K562 (cell line): ENCODE results near the gene TCEA3. TPM values are rescaled to one million over a fixed set of nuclear protein-coding genes. Genes with fewer than 3 reads are reported as not detected.

Experiments
- ATAC-seq: fragments of 200-7000 bp; cut with Tn5 transposase; 3 replicates; pipeline ENCODE4 v1.9.1; 2020; ENCODE audit warnings: moderate library complexity
- BruUV-seq: library from RNA; stranded (reverse); fragments of 400-500 nt; replicated peaks from 2 replicates; lab custom pipeline; 2021; lab: Mats Ljungman, UMichigan
- CTCF ChIA-PET: fragments of 300-600 bp; formaldehyde crosslinking; extraction: SDS; loops from one replicate; lab custom pipeline; 2021; ENCODE audit warnings: low intra/inter-chr PET ratio; lab: Yijun Ruan, JAX
- POLR2A ChIA-PET: fragments of 300-600, 350-650 bp; sonication (Branson Sonifier 250); formaldehyde crosslinking; extraction: SDS; loops from one replicate; lab custom pipeline; 2021; ENCODE audit warnings: antibody characterized with exemption, inconsistent platforms; lab: Yijun Ruan, JAX
- DNase-seq, 4 experiments: peaks; one replicate each; pipeline versions ENCODE4 v3.0.0 to v3.0.0-alpha.2; 2011 to 2018; ENCODE audit warnings: low spot score in 3 of 4, mixed read lengths in 3 of 4; ENCODE audit errors: extremely low read depth in 1 of 4
- FAIRE-seq: peaks from 2 replicates; lab custom pipeline; 2011; peaks lifted over from hg19 to GRCh38; lab: Jason Lieb, UNC
- H2AFZ ChIP-seq: 2 replicates; pipeline ENCODE4 v1.6.0; 2011; ENCODE audit warnings: low read depth, low read length, control low read depth, inconsistent platforms
- H3K27ac ChIP-seq: fragments of 200-600 bp; 3 replicates; pipeline ENCODE4 v1.8.0; 2011; ENCODE audit warnings: low read depth, mild to moderate bottlenecking, control low read depth, inconsistent platforms, low read length, moderate library complexity, mixed read lengths; ENCODE audit errors: extremely low read depth
- H3K27me3 ChIP-seq, 2 experiments: fragments of 300-600 bp in 1 of 2; 2 replicates in 1 of 2; 3 replicates in 1 of 2; pipeline versions ENCODE4 v1.6.0 to v1.8.0; 2011; ENCODE audit warnings: inconsistent platforms in 2 of 2, low read length in 2 of 2, mild to moderate bottlenecking in 1 of 2, mixed read lengths in 1 of 2, moderate library complexity in 1 of 2; ENCODE audit not compliant: control insufficient read depth in 2 of 2, insufficient read depth in 2 of 2
- H3K36me3 ChIP-seq: fragments of 300-600 bp; 3 replicates; pipeline ENCODE4 v1.8.0; 2011; ENCODE audit warnings: mild to moderate bottlenecking, low read length, inconsistent platforms; ENCODE audit not compliant: control insufficient read depth, insufficient read depth
- H3K4me1 ChIP-seq, 2 experiments: fragments of 200-600 bp in 1 of 2; replicated peaks in 1 of 2; 2 replicates in 1 of 2; 3 replicates in 1 of 2; pipeline versions ENCODE4 v1.5.1 to v1.8.0; 2011; ENCODE audit warnings: inconsistent platforms in 2 of 2, low read length in 2 of 2, mild to moderate bottlenecking in 1 of 2, mixed read lengths in 1 of 2, moderate library complexity in 1 of 2; ENCODE audit not compliant: control insufficient read depth in 2 of 2, insufficient read depth in 2 of 2
- H3K4me2 ChIP-seq: 2 replicates; pipeline ENCODE4 v1.6.1; 2011; ENCODE audit warnings: low read length, control low read depth, inconsistent platforms, mixed read lengths; ENCODE audit not compliant: insufficient read depth
- H3K4me3 ChIP-seq: fragments of 200-600 bp; sonication (generic), shearing (Covaris generic); 2 replicates; pipeline ENCODE4 v1.5.1; 2016; ENCODE audit warnings: control low read depth, inconsistent platforms
- H3K79me2 ChIP-seq: fragments of 200-600 bp; 3 replicates; pipeline ENCODE4 v1.8.0; 2011; ENCODE audit warnings: low read length, inconsistent platforms; ENCODE audit not compliant: control insufficient read depth, insufficient read depth
- H3K9ac ChIP-seq, 2 experiments: 2 replicates each; pipeline versions ENCODE4 v1.6.0 to v1.6.1; 2011; ENCODE audit warnings: low read depth in 2 of 2, low read length in 2 of 2, control low read depth in 1 of 2, inconsistent platforms in 1 of 2, mild to moderate bottlenecking in 1 of 2, mixed read lengths in 1 of 2; ENCODE audit not compliant: insufficient read depth in 1 of 2
- H3K9me1 ChIP-seq: one replicate; pipeline ENCODE4 v1.6.0; 2011; ENCODE audit warnings: inconsistent platforms, mild to moderate bottlenecking, low read length, moderate library complexity; ENCODE audit not compliant: control insufficient read depth, insufficient read depth
- H3K9me3 ChIP-seq: replicated peaks from 2 replicates; pipeline ENCODE4 v1.5.1; 2011; ENCODE audit warnings: low read depth, low read length, inconsistent platforms; ENCODE audit not compliant: control insufficient read depth, insufficient read depth
- H4K20me1 ChIP-seq: replicated peaks from 2 replicates; pipeline ENCODE4 v1.6.1; 2011; ENCODE audit warnings: low read length, inconsistent platforms, mixed read lengths; ENCODE audit not compliant: control insufficient read depth, insufficient read depth
- ADNP ChIP-seq: fragments of 200-800 bp; sonication (Bioruptor generic); IDR thresholded peaks from 2 replicates; pipeline ENCODE4 v1.6.1; 2016; ENCODE audit warnings: missing genetic modification characterization, missing compliant biosample characterization
- GABPB2 ChIP-seq: fragments of 250-450 bp; sonication (Bioruptor Pico); conservative IDR thresholded peaks from 2 replicates; pipeline ENCODE4 v1.5.1; 2021; ENCODE audit warnings: mild to moderate bottlenecking
- ILF3 ChIP-seq: fragments of 450-650 bp; IDR thresholded peaks from 2 replicates; pipeline ENCODE4 v1.6.1; 2018; ENCODE audit warnings: antibody characterized with exemption, mild to moderate bottlenecking, moderate library complexity, borderline replicate concordance
- PHB ChIP-seq: fragments of 250-450 bp; sonication (Bioruptor Pico); IDR thresholded peaks from 2 replicates; pipeline ENCODE4 v1.5.0; 2021
- RB1 ChIP-seq: fragments of 450-650 bp; IDR thresholded peaks from 2 replicates; pipeline ENCODE4 v1.6.1; 2017; ENCODE audit warnings: low read depth, mild to moderate bottlenecking
- SRSF3 ChIP-seq: fragments of 200-400 bp; formaldehyde crosslinking; IDR thresholded peaks from 2 replicates; pipeline ENCODE4 v1.6.1; 2016; ENCODE audit warnings: mild to moderate bottlenecking, low read length, moderate library complexity; ENCODE audit not compliant: insufficient read depth
- SUPT5H ChIP-seq: fragments of 450-650 bp; IDR thresholded peaks from 2 replicates; pipeline ENCODE4 v1.6.1; 2016
- ZNF76 ChIP-seq: fragments of 250-450 bp; sonication (Bioruptor Pico); IDR thresholded peaks from 2 replicates; pipeline ENCODE4 v1.4.0; 2020; ENCODE audit warnings: mild to moderate bottlenecking, moderate library complexity, borderline replicate concordance
- WGBS: fragments of 100-300 bp; shearing (Covaris generic); methylation state at CpG from one replicate; pipeline ENCODE4 v1.1.6; 2016; ENCODE audit warnings: low coverage, mixed read lengths; ENCODE audit not compliant: insufficient coverage; ENCODE audit errors: missing lambda C conversion rate; 5-methylcytosine and 5-hydroxymethylcytosine counted together
- in situ Hi-C: fragments of 300-500 bp; cut with MboI; formaldehyde crosslinking; loops from 4 replicates; pipeline ENCODE4 v1.15.0; 2018; ENCODE audit warnings: inconsistent platforms, mixed read lengths
- intact Hi-C: fragments of 100-400 bp; cut with micrococcal nuclease; formaldehyde crosslinking; loops from 2 replicates; pipeline ENCODE4 v1.14.2; 2022
- polyA plus RNA-seq, 8 experiments: library from polyadenylated mRNA; depleted of rRNA in 4 of 8; stranded (reverse) in 5 of 8; unstranded in 3 of 8; fragments of >200 nt; fragmentation: Nextera tagmentation in 2 of 8; fragmentation: Illumina TruSeq in 1 of 8; extraction: Ambion mirVana in 2 of 8; extraction: Trizol in 1 of 8; gene quantifications; 2 replicates each; pipeline versions ENCODE4 v1.2.1 to v1.2.3, GENCODE V29; 2011 to 2014; ENCODE audit warnings: inconsistent platforms in 1 of 8, missing spikeins in 1 of 8
- total RNA-seq, 7 experiments: library from RNA; depleted of rRNA in 6 of 7; stranded (reverse); fragments of >200 nt in 6 of 7; fragmentation: Illumina TruSeq in 2 of 7; extraction: Trizol in 2 of 7; gene quantifications; 2 replicates each; pipeline versions ENCODE4 v1.2.1 to v1.2.3, GENCODE V29; 2011 to 2021; ENCODE audit warnings: low replicate concordance in 1 of 7
- TF ChIP-seq, protein P1 (sequence below): sonication (generic); formaldehyde crosslinking; IDR thresholded peaks from 2 replicates; pipeline ENCODE4 v1.8.0; 2022; ENCODE audit warnings: mild to moderate bottlenecking, missing genetic modification reagents, borderline replicate concordance
- TF ChIP-seq, protein P2 (sequence below): fragments of 450-650 bp; IDR thresholded peaks from 2 replicates; pipeline ENCODE4 v1.6.1; 2016; ENCODE audit warnings: low read depth, mild to moderate bottlenecking, moderate library complexity
- TF ChIP-seq, protein P3 (sequence below): fragments of 450-650 bp; IDR thresholded peaks from 2 replicates; pipeline ENCODE4 v1.6.1; 2016; ENCODE audit warnings: borderline replicate concordance

TCEA3 gene
- total and polyA plus RNA-seq, 9 of the 15 experiments (the other 6 are each of a cell fraction or from before 2014, with no cell fraction given), result 0.03 to 0.55 (median 0.36) TPM

DNA sequence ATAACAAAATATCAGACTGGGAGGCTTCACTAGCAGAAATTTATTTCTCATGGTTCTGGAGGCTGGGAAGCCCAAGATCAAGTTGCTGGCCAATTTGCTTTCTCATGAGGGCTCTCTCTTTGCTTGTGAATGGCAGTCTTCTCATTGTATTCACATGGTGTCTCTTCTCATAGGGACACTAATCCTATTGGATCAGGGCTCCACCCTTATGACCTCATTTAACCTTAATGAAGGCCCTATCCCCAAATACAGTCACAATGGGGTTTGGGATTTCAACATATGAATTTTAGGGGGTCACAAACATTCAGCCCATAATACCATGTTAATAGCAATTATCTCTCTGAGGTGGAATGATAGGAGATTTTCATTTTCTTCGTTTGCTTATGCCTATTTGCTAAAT, 25.3 kb downstream of the TCEA3 start (continued):
- TF ChIP-seq, protein P1, sequence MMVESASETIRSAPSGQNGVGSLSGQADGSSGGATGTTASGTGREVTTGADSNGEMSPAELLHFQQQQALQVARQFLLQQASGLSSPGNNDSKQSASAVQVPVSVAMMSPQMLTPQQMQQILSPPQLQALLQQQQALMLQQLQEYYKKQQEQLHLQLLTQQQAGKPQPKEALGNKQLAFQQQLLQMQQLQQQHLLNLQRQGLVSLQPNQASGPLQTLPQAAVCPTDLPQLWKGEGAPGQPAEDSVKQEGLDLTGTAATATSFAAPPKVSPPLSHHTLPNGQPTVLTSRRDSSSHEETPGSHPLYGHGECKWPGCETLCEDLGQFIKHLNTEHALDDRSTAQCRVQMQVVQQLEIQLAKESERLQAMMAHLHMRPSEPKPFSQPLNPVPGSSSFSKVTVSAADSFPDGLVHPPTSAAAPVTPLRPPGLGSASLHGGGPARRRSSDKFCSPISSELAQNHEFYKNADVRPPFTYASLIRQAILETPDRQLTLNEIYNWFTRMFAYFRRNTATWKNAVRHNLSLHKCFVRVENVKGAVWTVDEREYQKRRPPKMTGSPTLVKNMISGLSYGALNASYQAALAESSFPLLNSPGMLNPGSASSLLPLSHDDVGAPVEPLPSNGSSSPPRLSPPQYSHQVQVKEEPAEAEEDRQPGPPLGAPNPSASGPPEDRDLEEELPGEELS (CRISPR knock-in tag), result no peak
- TF ChIP-seq, protein P2, sequence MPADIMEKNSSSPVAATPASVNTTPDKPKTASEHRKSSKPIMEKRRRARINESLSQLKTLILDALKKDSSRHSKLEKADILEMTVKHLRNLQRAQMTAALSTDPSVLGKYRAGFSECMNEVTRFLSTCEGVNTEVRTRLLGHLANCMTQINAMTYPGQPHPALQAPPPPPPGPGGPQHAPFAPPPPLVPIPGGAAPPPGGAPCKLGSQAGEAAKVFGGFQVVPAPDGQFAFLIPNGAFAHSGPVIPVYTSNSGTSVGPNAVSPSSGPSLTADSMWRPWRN, result no peak
- TF ChIP-seq ZNF76 (CRISPR knock-in tag), result no peak
- TF ChIP-seq RB1, result no peak
- TF ChIP-seq ADNP (tag), result no peak
- no peak for TF ChIP-seq SUPT5H

DNA sequence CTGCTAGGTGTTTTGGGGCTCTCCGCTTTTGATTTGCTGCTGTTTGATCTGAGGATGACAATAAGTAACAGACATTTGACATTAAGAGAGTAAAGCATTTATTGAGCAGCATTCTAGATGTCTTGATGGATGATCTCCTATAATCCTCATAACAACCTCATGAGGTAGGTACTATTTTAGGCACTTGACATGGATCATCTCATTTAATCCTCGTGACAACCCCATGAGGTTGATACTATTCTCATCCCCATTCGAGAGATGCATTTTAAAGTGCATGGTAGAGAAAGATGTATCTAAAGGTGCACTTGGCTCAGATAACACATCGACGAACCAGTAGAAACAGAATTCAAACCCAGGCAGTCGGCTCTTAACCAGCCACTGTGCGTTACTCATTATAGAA, 26.6 kb downstream of the TCEA3 start:
- Histone ChIP-seq H3K4me1 (peaks cover 4 to 12% of the 10 kb centered on the region in 2 experiments), H2AFZ (no peak overlapping the region), H3K9me3 (no peaks in the 10 kb centered on the region; the same call in 1 of the 2 replicates), H3K27me3 (peaks cover 0 to 5% of the 10 kb centered on the region in 2 experiments; a peak in 2 of 5 replicates), H3K36me3 (no peaks in the 10 kb centered on the region), H3K4me3 (no peak overlapping the region), H3K27ac (no peak overlapping the region), H3K9ac (no peak overlapping the region), H3K9me1 (no peaks in the 10 kb centered on the region), H3K4me2 (no peak overlapping the region), H3K79me2 (no peaks in the 10 kb centered on the region), H4K20me1 (no peaks in the 10 kb centered on the region)
- WGBS, result 22% methylated on average over 7 of the region's 7 CpGs
- BruUV-seq, result no TSS peak
- TF ChIP-seq, protein P3, sequence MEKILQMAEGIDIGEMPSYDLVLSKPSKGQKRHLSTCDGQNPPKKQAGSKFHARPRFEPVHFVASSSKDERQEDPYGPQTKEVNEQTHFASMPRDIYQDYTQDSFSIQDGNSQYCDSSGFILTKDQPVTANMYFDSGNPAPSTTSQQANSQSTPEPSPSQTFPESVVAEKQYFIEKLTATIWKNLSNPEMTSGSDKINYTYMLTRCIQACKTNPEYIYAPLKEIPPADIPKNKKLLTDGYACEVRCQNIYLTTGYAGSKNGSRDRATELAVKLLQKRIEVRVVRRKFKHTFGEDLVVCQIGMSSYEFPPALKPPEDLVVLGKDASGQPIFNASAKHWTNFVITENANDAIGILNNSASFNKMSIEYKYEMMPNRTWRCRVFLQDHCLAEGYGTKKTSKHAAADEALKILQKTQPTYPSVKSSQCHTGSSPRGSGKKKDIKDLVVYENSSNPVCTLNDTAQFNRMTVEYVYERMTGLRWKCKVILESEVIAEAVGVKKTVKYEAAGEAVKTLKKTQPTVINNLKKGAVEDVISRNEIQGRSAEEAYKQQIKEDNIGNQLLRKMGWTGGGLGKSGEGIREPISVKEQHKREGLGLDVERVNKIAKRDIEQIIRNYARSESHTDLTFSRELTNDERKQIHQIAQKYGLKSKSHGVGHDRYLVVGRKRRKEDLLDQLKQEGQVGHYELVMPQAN, result no peak
- TF ChIP-seq SRSF3 (no peak), ILF3 (no peak), PHB (CRISPR knock-in tag) (no peak), GABPB2 (CRISPR knock-in tag) (no peak)
- no peak for FAIRE-seq
- ChIA-PET CTCF (no interaction called here), POLR2A (no interaction called here)
- no peak for ATAC-seq
- in situ Hi-C loops, result no loop called here
- no peak for DNase-seq
- intact Hi-C loops, result no loop called here
